RPMI7951 (cell line): ENCODE data around the gene PDCD2. TPM values are rescaled to one million over a fixed set of nuclear protein-coding genes. Genes with fewer than 3 reads are reported as not detected.
"Not testable (repeated sequence)": the region's sequence is repeated elsewhere in the genome, so short reads cannot be mapped to it uniquely, and the experiment has no call there.

ENCODE experiments used
- DNase-seq: peaks from one replicate; pipeline ENCODE4 v3.0.0-alpha.2; 2012; ENCODE audit warnings: low read depth
- total RNA-seq: library from RNA; depleted of rRNA; stranded (reverse); fragments of >200 nt; shearing (Covaris generic); gene quantifications from 2 replicates; pipeline ENCODE4 v1.2.3, GENCODE V29; 2014; rRNA removed

The PDCD2 gene
- total RNA-seq, 1 experiment from 2014 or later, result 88.2 TPM

- DNase-seq, result peak; percentile 95
Observed at GRCh38 chr6:170552765-170553533, 31.5 kb downstream of the PDCD2 start, which contains the start of gene PSMB1. TSS of gene PSMB1 (minus strand) at chr6:170553307. CDS start at chr6:170553242, 65 bp downstream.

- DNase-seq, result no peak
Observed at GRCh38 chr6:170545405-170545804, 39.0 kb downstream of the PDCD2 start.

- no peak for DNase-seq
Observed at GRCh38 chr6:170542031-170542719, 42.3 kb downstream of the PDCD2 start.

- DNase-seq, result no peak
Observed at GRCh38 chr6:170537329-170537728, 47.1 kb downstream of the PDCD2 start.

GRCh38 chr6:170536671-170537070 lies 47.8 kb downstream of the PDCD2 start:
- no peak for DNase-seq

GRCh38 chr6:170535004-170535403 lies 49.4 kb downstream of the PDCD2 start:
- DNase-seq, result no peak

- no peak for DNase-seq
Observed at GRCh38 chr6:170533792-170534191, 50.6 kb downstream of the PDCD2 start.

- no peak for DNase-seq
Observed at GRCh38 chr6:170532867-170533488, 51.5 kb downstream of the PDCD2 start.

- peak; percentile 76 for DNase-seq
Observed at GRCh38 chr6:170529839-170530469, 54.5 kb downstream of the PDCD2 start.

GRCh38 chr6:170527995-170528394 lies 56.4 kb downstream of the PDCD2 start:
- not testable (repeated sequence) for DNase-seq

GRCh38 chr6:170525795-170526194 lies 58.6 kb downstream of the PDCD2 start:
- DNase-seq, result no peak

Other genes with a start within 250 kb of the PDCD2 start
- 733 and 830 TPM in 2 replicates for gene PSMB1, start 31.3 kb downstream of the PDCD2 start, total RNA-seq
- 16.7 and 20.5 TPM in 2 replicates for gene TBP, start 30.3 kb downstream of the PDCD2 start, total RNA-seq